Measurements from ENCODE around the gene EVC.

Gene EVC

DNA sequence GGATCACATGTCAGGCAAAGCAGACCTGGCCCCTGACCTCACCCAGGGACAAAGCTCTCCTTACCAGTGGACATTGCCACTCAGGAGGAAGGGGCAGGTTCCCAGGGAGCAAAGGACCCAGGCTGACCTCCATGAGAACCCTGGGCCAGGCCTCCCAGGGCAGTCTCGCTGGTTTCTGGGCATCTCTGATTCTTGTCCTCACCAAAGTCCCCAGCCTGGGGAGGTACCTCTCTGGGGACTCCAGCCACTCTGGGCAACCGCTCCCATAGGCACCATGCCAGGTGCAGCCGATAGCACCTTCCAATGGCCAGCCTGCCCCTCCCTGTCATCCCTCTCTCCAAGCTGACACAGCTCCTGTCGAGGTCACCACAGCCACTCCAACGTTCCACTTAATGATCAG, 10.5 kb upstream of the EVC start:
- H3K4me3 ChIP-seq (ENCODE audit: low read length) = no peak overlapping the region
- TF ChIP-seq CTCF (conservative IDR thresholded peaks at IDR 0.05; ENCODE audit: low read depth, low read length) = no peak
- no peak for DNase-seq (ENCODE audit: low read depth)

DNA sequence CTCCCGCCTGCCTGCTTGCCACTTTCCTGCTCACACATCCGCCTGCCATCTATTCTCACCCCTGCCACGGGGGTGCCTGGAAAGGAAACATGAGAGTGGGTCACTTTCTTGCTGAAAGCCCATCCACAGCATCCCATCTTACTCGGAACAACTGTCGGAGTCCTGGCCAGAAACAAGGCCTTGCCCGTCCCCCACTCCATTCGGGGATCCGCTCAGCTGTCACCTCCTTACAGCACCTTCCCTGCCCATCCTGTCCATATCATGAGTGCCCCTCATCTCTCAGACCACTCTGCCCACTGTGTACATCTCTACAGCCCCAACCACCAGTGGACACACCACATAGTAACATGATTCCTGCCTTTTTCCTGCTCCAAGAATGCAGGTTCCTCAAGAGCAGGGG, 9.0 kb upstream of the EVC start:
- no peak for DNase-seq (ENCODE audit: low read depth)
- TF ChIP-seq CTCF (conservative IDR thresholded peaks at IDR 0.05; ENCODE audit: low read depth, low read length) = no peak
- H3K4me3 ChIP-seq (ENCODE audit: low read length) = no peak overlapping the region

DNA sequence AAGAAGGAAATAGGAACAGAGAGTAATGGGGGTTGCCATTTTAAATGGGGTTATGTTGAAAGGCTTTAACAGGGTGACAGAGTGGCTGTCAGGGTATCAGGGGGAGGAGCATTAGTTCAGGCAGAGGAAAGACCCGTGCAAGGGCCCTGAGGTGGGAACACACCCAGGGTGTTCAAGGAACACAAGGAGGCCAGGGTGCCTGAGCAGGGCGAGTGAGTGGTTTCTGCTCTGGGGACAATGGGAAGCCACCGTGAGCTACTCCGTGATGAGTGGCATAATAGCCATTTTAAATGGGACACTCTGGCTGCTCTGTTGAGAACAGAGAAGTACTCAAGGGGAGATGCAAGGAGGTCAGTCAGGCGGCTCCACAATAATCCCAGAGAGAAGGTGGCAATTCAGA, 7.2 kb upstream of the EVC start:
- H3K4me3 ChIP-seq (ENCODE audit: low read length) = no peak overlapping the region
- no peak for DNase-seq (ENCODE audit: low read depth)
- TF ChIP-seq CTCF (conservative IDR thresholded peaks at IDR 0.05; ENCODE audit: low read depth, low read length) = no peak

DNA sequence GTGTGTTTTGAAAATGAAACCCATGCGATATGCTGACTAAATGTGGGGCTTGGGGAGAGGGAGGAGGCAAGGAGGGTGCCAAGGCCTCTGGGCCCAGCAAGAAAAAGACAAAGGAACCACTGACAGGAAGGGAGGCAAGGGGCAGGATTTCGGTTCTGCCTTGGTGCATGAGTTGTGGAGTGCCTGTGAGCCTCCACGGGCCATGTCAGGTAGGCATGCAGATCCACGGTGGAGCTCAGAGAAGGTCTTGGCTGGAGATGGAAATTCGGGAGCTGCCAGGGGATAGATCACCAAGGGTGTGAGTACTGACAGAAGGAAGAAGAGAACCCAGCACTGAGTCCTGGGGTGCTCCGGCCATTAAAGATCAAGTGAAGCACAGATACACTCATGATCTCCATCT, 6.7 kb upstream of the EVC start:
- no peak overlapping the region for H3K4me3 ChIP-seq (ENCODE audit: low read length)
- no peak for DNase-seq (ENCODE audit: low read depth)
- no peak for TF ChIP-seq CTCF (conservative IDR thresholded peaks at IDR 0.05; ENCODE audit: low read depth, low read length)

DNA sequence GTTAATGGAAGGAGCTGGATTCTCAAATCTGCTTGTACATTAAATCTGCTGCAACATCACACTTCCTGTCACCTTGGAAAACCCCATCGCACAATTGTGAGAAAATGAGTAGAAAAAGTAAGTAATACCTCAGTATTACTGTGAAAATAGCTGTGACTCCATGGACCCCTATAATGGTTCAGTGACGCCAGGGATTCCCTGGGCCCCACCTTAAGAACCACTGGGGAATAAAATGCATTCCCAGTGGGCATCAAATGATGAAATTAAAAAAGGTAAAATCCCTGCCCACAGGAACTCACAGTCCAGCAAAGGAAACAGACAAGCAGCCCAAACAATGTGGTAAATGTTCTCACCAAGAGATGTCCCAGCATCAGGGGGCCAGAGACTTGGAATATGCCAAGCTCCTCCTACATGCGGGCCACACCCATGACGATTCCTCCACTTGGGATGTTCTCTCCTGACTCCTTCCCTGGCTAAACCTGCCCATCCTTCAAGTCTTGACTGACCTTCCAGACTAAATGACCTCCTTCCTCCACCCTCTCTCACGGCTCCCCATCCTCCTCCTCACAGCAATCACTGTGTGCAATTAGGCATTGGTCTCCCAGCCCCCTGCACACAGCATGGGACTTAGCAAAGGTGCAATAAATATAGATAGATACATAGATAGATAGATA, 5.2 kb upstream of the EVC start:
- DNase-seq (ENCODE audit: low read depth) = no peak

GRCh38 chr4:5706486-5707290, 4.3 kb upstream of the EVC start:
- no peak overlapping the region for H3K4me3 ChIP-seq (ENCODE audit: low read length)
- no peak for TF ChIP-seq CTCF (conservative IDR thresholded peaks at IDR 0.05; ENCODE audit: low read depth, low read length)
- DNase-seq (ENCODE audit: low read depth) = no peak

More for the DNA sequence above, 5.2 kb upstream of the EVC start:
- no peak overlapping the region for H3K4me3 ChIP-seq (ENCODE audit: low read length)
- TF ChIP-seq CTCF (conservative IDR thresholded peaks at IDR 0.05; ENCODE audit: low read depth, low read length) = no peak

- peak overlapping the region; percentile 65 for H3K4me3 ChIP-seq (ENCODE audit: low read length)
- DNase-seq (ENCODE audit: low read depth) = no peak
- TF ChIP-seq CTCF (conservative IDR thresholded peaks at IDR 0.05; ENCODE audit: low read depth, low read length) = no peak
Observed at GRCh38 chr4:5707366-5707765, 3.6 kb upstream of the EVC start.

Data from retinal pigment epithelial cell (primary cell).